GM12801 (cell line): ENCODE data around the gene FOXD1.

ENCODE experiments used
- TF ChIP-seq, protein P1 (sequence below): IDR thresholded peaks from one replicate; pipeline ENCODE4 v1.5.1; 2011; ENCODE audit warnings: control low read depth; ENCODE audit not compliant: insufficient read length; ENCODE audit errors: extremely low read depth

The FOXD1 gene

GRCh38 chr5:73490088-73490487 is 41.5 kb upstream of the FOXD1 start:
- TF ChIP-seq, protein P1, sequence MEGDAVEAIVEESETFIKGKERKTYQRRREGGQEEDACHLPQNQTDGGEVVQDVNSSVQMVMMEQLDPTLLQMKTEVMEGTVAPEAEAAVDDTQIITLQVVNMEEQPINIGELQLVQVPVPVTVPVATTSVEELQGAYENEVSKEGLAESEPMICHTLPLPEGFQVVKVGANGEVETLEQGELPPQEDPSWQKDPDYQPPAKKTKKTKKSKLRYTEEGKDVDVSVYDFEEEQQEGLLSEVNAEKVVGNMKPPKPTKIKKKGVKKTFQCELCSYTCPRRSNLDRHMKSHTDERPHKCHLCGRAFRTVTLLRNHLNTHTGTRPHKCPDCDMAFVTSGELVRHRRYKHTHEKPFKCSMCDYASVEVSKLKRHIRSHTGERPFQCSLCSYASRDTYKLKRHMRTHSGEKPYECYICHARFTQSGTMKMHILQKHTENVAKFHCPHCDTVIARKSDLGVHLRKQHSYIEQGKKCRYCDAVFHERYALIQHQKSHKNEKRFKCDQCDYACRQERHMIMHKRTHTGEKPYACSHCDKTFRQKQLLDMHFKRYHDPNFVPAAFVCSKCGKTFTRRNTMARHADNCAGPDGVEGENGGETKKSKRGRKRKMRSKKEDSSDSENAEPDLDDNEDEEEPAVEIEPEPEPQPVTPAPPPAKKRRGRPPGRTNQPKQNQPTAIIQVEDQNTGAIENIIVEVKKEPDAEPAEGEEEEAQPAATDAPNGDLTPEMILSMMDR: no peak

DNA sequence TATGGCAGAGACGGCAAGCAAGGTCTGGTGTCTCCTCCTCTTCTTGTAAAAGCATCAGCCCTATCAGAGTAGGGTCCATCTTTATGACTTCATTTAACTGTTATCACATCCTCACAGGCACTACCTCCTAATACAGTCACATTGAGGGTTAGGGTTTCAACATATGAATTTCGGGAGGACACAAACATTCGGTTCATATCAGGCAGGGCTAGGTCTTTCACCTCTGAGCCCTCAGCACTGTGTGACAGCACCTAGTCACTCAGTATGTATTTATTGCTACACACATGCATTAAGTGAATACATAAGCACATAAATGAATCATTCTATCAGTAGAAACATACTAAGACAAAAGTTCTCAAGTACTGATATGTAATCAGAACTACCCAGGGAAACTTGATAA is 40.2 kb upstream of the FOXD1 start:
- TF ChIP-seq, protein P1: no peak

GRCh38 chr5:73487815-73488214 is 39.2 kb upstream of the FOXD1 start:
- TF ChIP-seq, protein P1: no peak

GRCh38 chr5:73486119-73486899 is 37.7 kb upstream of the FOXD1 start:
- TF ChIP-seq, protein P1: no peak

DNA sequence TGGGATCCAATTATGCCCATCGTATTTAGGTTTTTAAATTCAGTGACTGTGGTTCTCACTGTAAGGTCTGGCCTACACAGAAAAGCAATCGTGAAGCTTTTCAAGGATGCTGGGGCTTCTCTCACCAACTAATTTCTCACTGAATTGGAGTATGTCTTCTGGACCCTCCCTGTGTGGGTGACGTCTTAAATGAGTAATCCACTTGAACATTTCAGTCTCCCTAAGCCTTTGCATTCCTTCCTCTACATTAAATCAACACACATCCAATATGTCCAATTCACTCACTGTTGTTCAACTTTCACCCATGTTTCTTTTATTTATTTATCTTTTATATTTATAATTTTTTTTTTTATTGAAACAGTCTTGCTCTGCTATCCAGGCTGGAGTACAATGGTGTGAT is 37.1 kb upstream of the FOXD1 start:
- TF ChIP-seq, protein P1: no peak

- TF ChIP-seq, protein P1: no peak
These were observed 35.9 kb upstream of the FOXD1 start for GRCh38 chr5:73484511-73484910.

- TF ChIP-seq, protein P1: no peak
These were observed 35.1 kb upstream of the FOXD1 start for GRCh38 chr5:73483676-73484075.
